ENCODE data around the gene MST1R. TPM values are rescaled to one million over a fixed set of nuclear protein-coding genes. Genes with fewer than 3 reads are reported as not detected.

MST1R gene
- total RNA-seq, 1 donor from 2014 or later, result 0.57 TPM

DNA sequence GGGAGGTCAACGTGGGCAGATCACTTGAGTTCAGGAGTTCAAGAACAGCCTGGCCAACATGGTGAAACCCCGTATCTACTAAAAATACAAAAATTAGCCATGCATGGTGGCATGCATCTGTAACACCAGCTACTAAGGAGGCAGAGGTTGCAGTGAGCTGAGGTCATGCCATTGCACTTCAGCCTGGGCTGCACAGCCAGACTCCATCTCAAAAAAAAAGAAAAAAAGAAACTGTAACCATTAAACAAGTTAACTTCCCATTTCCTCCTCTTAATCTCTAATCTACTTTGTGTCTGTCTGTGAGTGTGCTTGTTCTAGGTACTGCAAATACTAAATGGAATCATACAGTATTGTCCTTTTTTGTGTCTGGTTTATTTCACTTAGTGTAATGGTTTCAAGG lies 39.0 kb upstream of the MST1R start:
- no peak for DNase-seq (ENCODE audit: low read depth)
- Mint-ChIP-seq H3K36me3 (ENCODE audit: low read depth, unreplicated experiment) (no peaks in the 10 kb centered on the region), H3K27me3 (ENCODE audit: low read depth, unreplicated experiment) (no peaks in the 10 kb centered on the region), H3K4me1 (ENCODE audit: low read depth, unreplicated experiment) (no peaks in the 10 kb centered on the region), H3K27ac (ENCODE audit: unreplicated experiment) (no peak overlapping the region), H3K9me3 (ENCODE audit: unreplicated experiment) (no peaks in the 10 kb centered on the region), H3K4me3 (ENCODE audit: unreplicated experiment) (peak overlapping the region; percentile 66)
- Histone ChIP-seq H3K9ac (ENCODE audit: low read length) (no peak overlapping the region), H3K4me1 (ENCODE audit: insufficient read depth, low read length) (peaks cover 9% of the 10 kb centered on the region), H3K27me3 (ENCODE audit: insufficient read depth, low read length) (no peaks in the 10 kb centered on the region), H2AFZ (ENCODE audit: low read depth, low read length) (no peak overlapping the region), H3K27ac (ENCODE audit: low read depth, low read length) (no peak overlapping the region), H4K20me1 (ENCODE audit: insufficient read depth, low read length) (peaks cover 65% of the 10 kb centered on the region), H3K9me3 (ENCODE audit: insufficient read depth, low read depth, low read length) (no peaks in the 10 kb centered on the region), H3K4me3 (ENCODE audit: insufficient read depth, low read depth, low read length) (no peak overlapping the region), H3K36me3 (ENCODE audit: insufficient read depth, low read length) (no peaks in the 10 kb centered on the region), H3K4me2 (ENCODE audit: low read length) (no peak overlapping the region), H3K79me2 (ENCODE audit: insufficient read depth, low read length) (peaks cover 73% of the 10 kb centered on the region)
- no peak for TF ChIP-seq EZH2 (IDR thresholded peaks at IDR 0.05; ENCODE audit: insufficient read depth, low read length)
- TF ChIP-seq, protein P1, sequence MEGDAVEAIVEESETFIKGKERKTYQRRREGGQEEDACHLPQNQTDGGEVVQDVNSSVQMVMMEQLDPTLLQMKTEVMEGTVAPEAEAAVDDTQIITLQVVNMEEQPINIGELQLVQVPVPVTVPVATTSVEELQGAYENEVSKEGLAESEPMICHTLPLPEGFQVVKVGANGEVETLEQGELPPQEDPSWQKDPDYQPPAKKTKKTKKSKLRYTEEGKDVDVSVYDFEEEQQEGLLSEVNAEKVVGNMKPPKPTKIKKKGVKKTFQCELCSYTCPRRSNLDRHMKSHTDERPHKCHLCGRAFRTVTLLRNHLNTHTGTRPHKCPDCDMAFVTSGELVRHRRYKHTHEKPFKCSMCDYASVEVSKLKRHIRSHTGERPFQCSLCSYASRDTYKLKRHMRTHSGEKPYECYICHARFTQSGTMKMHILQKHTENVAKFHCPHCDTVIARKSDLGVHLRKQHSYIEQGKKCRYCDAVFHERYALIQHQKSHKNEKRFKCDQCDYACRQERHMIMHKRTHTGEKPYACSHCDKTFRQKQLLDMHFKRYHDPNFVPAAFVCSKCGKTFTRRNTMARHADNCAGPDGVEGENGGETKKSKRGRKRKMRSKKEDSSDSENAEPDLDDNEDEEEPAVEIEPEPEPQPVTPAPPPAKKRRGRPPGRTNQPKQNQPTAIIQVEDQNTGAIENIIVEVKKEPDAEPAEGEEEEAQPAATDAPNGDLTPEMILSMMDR (IDR thresholded peaks at IDR 0.05; ENCODE audit: insufficient read depth, low read depth, low read length), result no peak
- no peak for FAIRE-seq

- TF ChIP-seq EZH2 (IDR thresholded peaks at IDR 0.05; ENCODE audit: insufficient read depth, low read length), result no peak
- TF ChIP-seq, protein P1 (IDR thresholded peaks at IDR 0.05; ENCODE audit: insufficient read depth, low read depth, low read length), result no peak
- H3K4me1 ChIP-seq (ENCODE audit: insufficient read depth, low read length), result peaks cover 9% of the 10 kb centered on the region
- no peaks in the 10 kb centered on the region for H3K4me1 Mint-ChIP-seq (ENCODE audit: low read depth, unreplicated experiment)
- peak overlapping the region; percentile 97 for H3K4me3 ChIP-seq (ENCODE audit: insufficient read depth, low read depth, low read length)
- H3K4me2 ChIP-seq (ENCODE audit: low read length), result peak overlapping the region; percentile 93
- H2AFZ ChIP-seq (ENCODE audit: low read depth, low read length), result peak overlapping the region; percentile 81
- no peaks in the 10 kb centered on the region for H3K9me3 ChIP-seq (ENCODE audit: insufficient read depth, low read depth, low read length)
- no peak for DNase-seq (ENCODE audit: low read depth)
- no peaks in the 10 kb centered on the region for H3K36me3 ChIP-seq (ENCODE audit: insufficient read depth, low read length)
- H3K27me3 Mint-ChIP-seq (ENCODE audit: low read depth, unreplicated experiment), result no peaks in the 10 kb centered on the region
- FAIRE-seq, result no peak
- peak overlapping the region; percentile 99 for H3K4me3 Mint-ChIP-seq (ENCODE audit: unreplicated experiment)
- no peaks in the 10 kb centered on the region for H3K27me3 ChIP-seq (ENCODE audit: insufficient read depth, low read length)
- peak overlapping the region; percentile 89 for H3K27ac ChIP-seq (ENCODE audit: low read depth, low read length)
- H3K9me3 Mint-ChIP-seq (ENCODE audit: unreplicated experiment), result peaks cover 2% of the 10 kb centered on the region
- H3K36me3 Mint-ChIP-seq (ENCODE audit: low read depth, unreplicated experiment), result no peaks in the 10 kb centered on the region
- peak overlapping the region; percentile 89 for H3K9ac ChIP-seq (ENCODE audit: low read length)
- H3K27ac Mint-ChIP-seq (ENCODE audit: unreplicated experiment), result peak overlapping the region; percentile 98
- H4K20me1 ChIP-seq (ENCODE audit: insufficient read depth, low read length), result peaks cover 47% of the 10 kb centered on the region
- H3K79me2 ChIP-seq (ENCODE audit: insufficient read depth, low read length), result peaks cover 55% of the 10 kb centered on the region
Observed at GRCh38 chr3:49940667-49941249, 37.1 kb upstream of the MST1R start.

Data from astrocyte (in vitro differentiated cells and primary cell).